HepG2 (cell line): ENCODE data around the gene CREB3. TPM values are rescaled to one million over a fixed set of nuclear protein-coding genes. Genes with fewer than 3 reads are reported as not detected.

Experiments
- ATAC-seq: fragments of 200-7000 bp; cut with Tn5 transposase; 3 replicates; pipeline ENCODE4 v1.9.1; 2020; ENCODE audit warnings: mild to moderate bottlenecking, moderate library complexity
- BruUV-seq: library from RNA; stranded (reverse); fragments of 400-500 nt; replicated peaks from 2 replicates; lab custom pipeline; 2021; lab: Mats Ljungman, UMichigan
- CTCF ChIA-PET: fragments of 300-600 bp; formaldehyde crosslinking; extraction: SDS; loops from one replicate; lab custom pipeline; 2021; ENCODE audit warnings: low total read pairs, inconsistent platforms, low intra/inter-chr PET ratio; lab: Yijun Ruan, JAX
- POLR2A ChIA-PET: fragments of 350-600 bp; sonication (Branson Sonifier 250); formaldehyde crosslinking; loops from one replicate; lab custom pipeline; 2020; ENCODE audit warnings: antibody characterized with exemption, inconsistent platforms; lab: Yijun Ruan, JAX
- DNase-seq: peaks from one replicate; pipeline ENCODE4 v3.0.0-alpha.2; 2015; ENCODE audit warnings: low spot score
- FAIRE-seq: peaks from 3 replicates; lab custom pipeline; 2011; peaks lifted over from hg19 to GRCh38; lab: Jason Lieb, UNC
- H2AFZ ChIP-seq: one replicate; pipeline ENCODE4 v1.6.1; 2011; ENCODE audit warnings: low read length, inconsistent platforms
- H3K27ac ChIP-seq: fragments of 300-600 bp; 3 replicates; pipeline ENCODE4 v1.8.0; 2011; ENCODE audit warnings: mixed run types, mild to moderate bottlenecking, mixed read lengths, low read length, inconsistent platforms; ENCODE audit not compliant: insufficient read depth; ENCODE audit errors: extremely low read length
- H3K27me3 ChIP-seq, 2 experiments: fragments of 200-600 bp in 1 of 2; 2 replicates in 1 of 2; 3 replicates in 1 of 2; pipeline versions ENCODE4 v1.6.0 to v1.8.0; 2011; ENCODE audit warnings: low read length in 2 of 2, mild to moderate bottlenecking in 2 of 2, moderate library complexity in 2 of 2, inconsistent platforms in 1 of 2; ENCODE audit not compliant: insufficient read depth in 2 of 2, control insufficient read depth in 1 of 2
- H3K36me3 ChIP-seq, 2 experiments: fragments of 200-600 bp in 1 of 2; replicated peaks in 1 of 2; 2 replicates in 1 of 2; 3 replicates in 1 of 2; pipeline versions ENCODE4 v1.5.1 to v1.8.0; 2011; ENCODE audit warnings: low read length in 2 of 2, inconsistent platforms in 1 of 2; ENCODE audit not compliant: insufficient read depth in 2 of 2, control insufficient read depth in 1 of 2
- H3K4me1 ChIP-seq: 2 replicates; pipeline ENCODE4 v1.5.1; 2012; ENCODE audit warnings: low read length, inconsistent platforms; ENCODE audit not compliant: insufficient read depth
- H3K4me2 ChIP-seq: 2 replicates; pipeline ENCODE4 v1.6.0; 2011; ENCODE audit warnings: low read depth, low read length, inconsistent platforms
- H3K4me3 ChIP-seq, 3 experiments: fragments of 200-600 bp in 1 of 3; sonication (generic), shearing (Covaris generic) in 1 of 3; replicated peaks in 1 of 3; 2 replicates each; pipeline ENCODE4 v1.5.1; 2011 to 2016; ENCODE audit warnings: low read length in 3 of 3, inconsistent platforms in 2 of 3, low read depth in 2 of 3, mild to moderate bottlenecking in 2 of 3, control low read depth in 1 of 3, mixed read lengths in 1 of 3; ENCODE audit not compliant: insufficient read depth in 1 of 3
- H3K79me2 ChIP-seq: one replicate; pipeline ENCODE4 v1.6.1; 2011; ENCODE audit warnings: low read length, inconsistent platforms; ENCODE audit not compliant: insufficient read depth
- H3K9ac ChIP-seq: 2 replicates; pipeline ENCODE4 v1.6.0; 2011; ENCODE audit warnings: mild to moderate bottlenecking, low read depth, low read length, inconsistent platforms; ENCODE audit not compliant: insufficient read depth
- H3K9me3 ChIP-seq: 2 replicates; pipeline ENCODE4 v1.5.1; 2012; ENCODE audit warnings: mild to moderate bottlenecking, low read length
- H4K20me1 ChIP-seq: 2 replicates; pipeline ENCODE4 v1.6.0; 2011; ENCODE audit warnings: inconsistent platforms, mild to moderate bottlenecking, low read length, moderate library complexity; ENCODE audit not compliant: insufficient read depth
- AKAP8 ChIP-seq: sonication (generic); formaldehyde crosslinking; IDR thresholded peaks from 2 replicates; pipeline ENCODE4 v1.5.1; 2020; ENCODE audit warnings: mild to moderate bottlenecking, missing genetic modification reagents
- ATF1 ChIP-seq: IDR thresholded peaks from 2 replicates; pipeline ENCODE4 v1.6.1; 2016; ENCODE audit warnings: mild to moderate bottlenecking, control low read depth
- ATF7 ChIP-seq, 2 experiments: fragments of 450-650 bp in 1 of 2; sonication (generic) in 1 of 2; formaldehyde crosslinking in 1 of 2; IDR thresholded peaks; 2 replicates each; pipeline versions ENCODE4 v1.4.0 to v1.6.1; 2016 to 2020; ENCODE audit warnings: antibody characterized with exemption in 1 of 2, mild to moderate bottlenecking in 1 of 2, missing genetic modification reagents in 1 of 2
- ATM ChIP-seq: fragments of 450-650 bp; IDR thresholded peaks from 2 replicates; pipeline ENCODE4 v1.7.1; 2017; ENCODE audit warnings: mild to moderate bottlenecking, borderline replicate concordance
- GTF3A ChIP-seq: sonication (generic); formaldehyde crosslinking; conservative IDR thresholded peaks from 2 replicates; pipeline ENCODE4 v1.4.0; 2020; ENCODE audit warnings: mild to moderate bottlenecking, missing genetic modification reagents
- HMGA1 ChIP-seq: sonication (generic); formaldehyde crosslinking; conservative IDR thresholded peaks from 2 replicates; pipeline ENCODE4 v1.4.0; 2020; ENCODE audit warnings: missing genetic modification reagents
- SCMH1 ChIP-seq: sonication (generic); formaldehyde crosslinking; IDR thresholded peaks from 2 replicates; pipeline ENCODE4 v1.9.0; 2021; ENCODE audit warnings: missing genetic modification reagents, mild to moderate bottlenecking, borderline replicate concordance
- SP5 ChIP-seq: IDR thresholded peaks from 2 replicates; pipeline ENCODE4 v1.6.1; 2016; ENCODE audit warnings: low read depth, borderline replicate concordance
- ZBTB3 ChIP-seq: sonication (generic); formaldehyde crosslinking; IDR thresholded peaks from 2 replicates; pipeline ENCODE4 v1.4.0; 2020; ENCODE audit warnings: low read depth, mild to moderate bottlenecking, moderate library complexity, missing genetic modification reagents, borderline replicate concordance
- ZNF232 ChIP-seq: sonication (generic); formaldehyde crosslinking; IDR thresholded peaks from 2 replicates; pipeline ENCODE4 v1.4.0; 2020; ENCODE audit warnings: missing genetic modification reagents, borderline replicate concordance
- ZNF263 ChIP-seq: sonication (generic); formaldehyde crosslinking; IDR thresholded peaks from 2 replicates; pipeline ENCODE4 v1.4.0; 2020; ENCODE audit warnings: missing genetic modification reagents
- ZNF878 ChIP-seq: sonication (generic); formaldehyde crosslinking; IDR thresholded peaks from 2 replicates; pipeline ENCODE4 v1.8.1; 2023; ENCODE audit warnings: mild to moderate bottlenecking, missing genetic modification reagents, moderate library complexity
- WGBS: methylation state at CpG from one replicate; pipeline ENCODE4 v1.1.6; 2017; ENCODE audit warnings: low lambda C conversion rate; 5-methylcytosine and 5-hydroxymethylcytosine counted together
- in situ Hi-C: cut with HindIII; loops from 2 replicates; pipeline ENCODE4 v1.10.0; 2017; ENCODE audit warnings: low pct_unique_long_range_greater_than_20kb; ENCODE audit not compliant: extremely low pct_ligation_motif_present
- intact Hi-C: fragments of 100-400 bp; cut with micrococcal nuclease; formaldehyde crosslinking; loops from one replicate; pipeline ENCODE4 v1.10.0; 2022; ENCODE audit not compliant: unreplicated experiment
- polyA plus RNA-seq, 8 experiments: library from polyadenylated mRNA; depleted of rRNA in 3 of 8; stranded (reverse) in 7 of 8; unstranded in 1 of 8; fragments of >200 nt; fragmentation: Illumina TruSeq in 4 of 8; extraction: Trizol in 4 of 8; gene quantifications; 2 replicates each; pipeline versions ENCODE4 v1.2.1 to v1.2.3, GENCODE V29; 2011 to 2016; ENCODE audit warnings: low read depth in 4 of 8, missing spikeins in 1 of 8, mixed read lengths in 1 of 8; ENCODE audit not compliant: insufficient read depth in 1 of 8
- total RNA-seq, 5 experiments: library from RNA; depleted of rRNA; stranded (reverse); fragments of >200 nt; fragmentation: Illumina TruSeq; extraction: Trizol; gene quantifications; 2 replicates each; pipeline ENCODE4 v1.2.3, GENCODE V29; 2016; ENCODE audit warnings: low read depth in 1 of 5
- TF ChIP-seq, protein P1 (sequence below): sonication (generic); formaldehyde crosslinking; IDR thresholded peaks from 2 replicates; pipeline ENCODE4 v1.4.0; 2020; ENCODE audit warnings: missing genetic modification reagents
- TF ChIP-seq, protein P2 (sequence below): IDR thresholded peaks from 2 replicates; pipeline ENCODE4 v1.6.1; 2012; ENCODE audit warnings: low read depth, low read length, improper control_type of control experiment

Gene CREB3
- total and polyA plus RNA-seq, 2 of the 13 experiments (the other 11 are each of a cell fraction or from before 2014, with no cell fraction given) = 11.1 to 34.2 TPM

GRCh38 chr9:35686222-35687203, 46.0 kb upstream of the CREB3 start:
- ATAC-seq (peak; percentile 41), FAIRE-seq (peak; percentile 18), DNase-seq (no peak)
- BruUV-seq = no TSS peak
- Histone ChIP-seq H3K79me2 (no peaks in the 10 kb centered on the region), H3K4me1 (peaks cover 60% of the 10 kb centered on the region), H3K9ac (no peak overlapping the region), H3K4me2 (no peak overlapping the region; the same call in 1 of the 2 replicates), H3K27me3 (no peaks in the 10 kb centered on the region), H3K36me3 (no peaks in the 10 kb centered on the region), H2AFZ (no peak overlapping the region), H3K9me3 (no peaks in the 10 kb centered on the region), H3K4me3 (no peak overlapping the region), H3K27ac (no peak overlapping the region), H4K20me1 (no peaks in the 10 kb centered on the region)
- WGBS = 66% methylated on average over 10 of the region's 11 CpGs
- CTCF ChIA-PET = no interaction called here
- in situ Hi-C loops = no loop called here
- intact Hi-C loops = no loop called here
- no peak for TF ChIP-seq HMGA1
- TF ChIP-seq SCMH1 (CRISPR knock-in tag) = no peak
- TF ChIP-seq GTF3A (CRISPR knock-in tag) = no peak
- TF ChIP-seq, protein P1, sequence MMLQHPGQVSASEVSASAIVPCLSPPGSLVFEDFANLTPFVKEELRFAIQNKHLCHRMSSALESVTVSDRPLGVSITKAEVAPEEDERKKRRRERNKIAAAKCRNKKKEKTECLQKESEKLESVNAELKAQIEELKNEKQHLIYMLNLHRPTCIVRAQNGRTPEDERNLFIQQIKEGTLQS (CRISPR knock-in tag) = no peak
- TF ChIP-seq ATF1 (CRISPR knock-in tag) = no peak
- TF ChIP-seq, protein P2, sequence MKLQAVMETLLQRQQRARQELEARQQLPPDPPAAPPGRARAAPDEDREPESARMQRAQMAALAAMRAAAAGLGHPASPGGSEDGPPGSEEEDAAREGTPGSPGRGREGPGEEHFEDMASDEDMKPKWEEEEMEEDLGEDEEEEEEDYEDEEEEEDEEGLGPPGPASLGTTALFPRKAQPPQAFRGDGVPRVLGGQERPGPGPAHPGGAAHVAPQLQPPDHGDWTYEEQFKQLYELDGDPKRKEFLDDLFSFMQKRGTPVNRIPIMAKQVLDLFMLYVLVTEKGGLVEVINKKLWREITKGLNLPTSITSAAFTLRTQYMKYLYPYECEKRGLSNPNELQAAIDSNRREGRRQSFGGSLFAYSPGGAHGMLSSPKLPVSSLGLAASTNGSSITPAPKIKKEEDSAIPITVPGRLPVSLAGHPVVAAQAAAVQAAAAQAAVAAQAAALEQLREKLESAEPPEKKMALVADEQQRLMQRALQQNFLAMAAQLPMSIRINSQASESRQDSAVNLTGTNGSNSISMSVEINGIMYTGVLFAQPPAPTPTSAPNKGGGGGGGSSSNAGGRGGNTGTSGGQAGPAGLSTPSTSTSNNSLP = no peak
- TF ChIP-seq ZBTB3 (CRISPR knock-in tag) = no peak
- 0 out of 2 replicates have a peak, but pooled peaks have one; percentile 18 for TF ChIP-seq ZNF263
- no peak for TF ChIP-seq SP5 (CRISPR knock-in tag)
- TF ChIP-seq AKAP8 (CRISPR knock-in tag) = no peak
- 0 out of 2 replicates have a peak, but pooled peaks have one; percentile 19 for TF ChIP-seq ATF7 (IDR thresholded peaks at IDR 0.05)
- no peak for TF ChIP-seq ATF7 (CRISPR knock-in tag; IDR thresholded peaks at IDR 0.05)
- no peak for TF ChIP-seq ZNF232
- no peak for TF ChIP-seq ATM
- no peak for TF ChIP-seq ZNF878
- POLR2A ChIA-PET = interaction anchor here (0.6 to 6.1 kb wide), 2 partner anchors 27 to 82 kb away, joined by 4 to 68 read pairs; partner anchors contain the start of genes CCDC107 and RMRP
